Measurements from ENCODE around the gene ZBTB7C.

ZBTB7C gene

DNA sequence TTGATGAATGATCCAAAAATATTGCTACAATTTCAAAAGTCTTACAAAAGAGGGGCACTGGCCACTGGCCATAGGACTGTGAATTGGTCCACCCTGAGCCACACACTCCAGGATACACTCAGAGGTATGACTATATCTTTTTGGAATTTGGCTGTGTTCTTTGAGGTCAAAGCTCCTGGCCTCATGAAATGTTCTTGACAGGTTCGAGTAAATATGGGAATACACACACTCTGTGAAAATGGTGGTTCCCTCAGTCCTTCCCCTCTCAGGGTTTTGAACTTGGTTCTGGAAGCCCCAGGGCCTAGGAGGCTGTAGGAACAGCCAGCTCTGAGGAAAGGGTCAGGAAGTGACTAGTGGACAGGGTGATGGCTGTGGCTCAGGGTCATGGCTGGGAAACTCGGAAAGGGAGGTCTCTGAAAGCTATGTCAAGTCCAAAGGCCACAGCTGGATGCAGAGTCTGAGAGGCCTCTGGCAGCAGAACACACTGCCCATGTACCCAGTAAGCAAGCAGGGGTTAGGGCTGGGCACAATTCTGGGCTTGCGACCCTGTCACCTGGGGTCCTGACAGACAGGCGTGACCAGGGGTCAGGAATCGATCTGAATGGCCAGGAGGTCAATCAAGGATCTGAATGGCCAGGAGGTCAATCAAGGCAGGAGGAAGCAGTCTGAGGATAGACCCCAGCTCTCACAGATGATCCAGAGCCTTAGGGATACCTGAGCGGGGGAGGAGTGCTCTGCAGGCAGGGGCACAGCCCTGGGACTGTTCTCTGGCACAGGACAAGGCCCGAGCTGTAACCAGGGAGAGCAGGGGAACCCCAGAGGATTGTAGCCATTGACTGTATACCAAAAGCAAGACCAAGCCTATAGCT is 255.3 kb downstream of the ZBTB7C start:
- no peak for DNase-seq (ENCODE audit: extremely low read depth, low read depth)
- H3K4me3 ChIP-seq (replicated peaks; ENCODE audit: low read depth, low read length): no peak overlapping the region
- TF ChIP-seq, protein P1, sequence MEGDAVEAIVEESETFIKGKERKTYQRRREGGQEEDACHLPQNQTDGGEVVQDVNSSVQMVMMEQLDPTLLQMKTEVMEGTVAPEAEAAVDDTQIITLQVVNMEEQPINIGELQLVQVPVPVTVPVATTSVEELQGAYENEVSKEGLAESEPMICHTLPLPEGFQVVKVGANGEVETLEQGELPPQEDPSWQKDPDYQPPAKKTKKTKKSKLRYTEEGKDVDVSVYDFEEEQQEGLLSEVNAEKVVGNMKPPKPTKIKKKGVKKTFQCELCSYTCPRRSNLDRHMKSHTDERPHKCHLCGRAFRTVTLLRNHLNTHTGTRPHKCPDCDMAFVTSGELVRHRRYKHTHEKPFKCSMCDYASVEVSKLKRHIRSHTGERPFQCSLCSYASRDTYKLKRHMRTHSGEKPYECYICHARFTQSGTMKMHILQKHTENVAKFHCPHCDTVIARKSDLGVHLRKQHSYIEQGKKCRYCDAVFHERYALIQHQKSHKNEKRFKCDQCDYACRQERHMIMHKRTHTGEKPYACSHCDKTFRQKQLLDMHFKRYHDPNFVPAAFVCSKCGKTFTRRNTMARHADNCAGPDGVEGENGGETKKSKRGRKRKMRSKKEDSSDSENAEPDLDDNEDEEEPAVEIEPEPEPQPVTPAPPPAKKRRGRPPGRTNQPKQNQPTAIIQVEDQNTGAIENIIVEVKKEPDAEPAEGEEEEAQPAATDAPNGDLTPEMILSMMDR (IDR thresholded peaks at IDR 0.05; ENCODE audit: low read depth, low read length, missing control alignments): no peak

DNA sequence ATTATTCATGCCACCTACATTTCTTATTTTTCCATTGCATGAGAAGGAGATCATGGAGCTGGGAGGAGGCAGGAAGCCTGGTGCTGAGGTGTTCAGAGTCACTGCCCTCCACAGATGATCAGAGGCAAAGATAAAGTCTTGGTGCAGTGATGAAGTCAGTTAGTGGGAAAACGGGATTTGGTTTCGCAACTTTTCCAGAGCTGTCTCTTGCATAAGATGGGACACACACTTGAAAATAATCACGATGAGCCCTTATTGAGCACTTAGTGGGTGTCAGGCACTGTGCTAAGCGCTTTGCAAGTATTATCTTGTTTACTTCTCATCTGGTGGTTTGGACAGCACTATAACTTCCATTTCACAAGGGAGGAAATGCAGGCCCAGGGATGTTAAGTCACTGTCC is 256.6 kb downstream of the ZBTB7C start:
- H3K4me3 ChIP-seq (replicated peaks; ENCODE audit: low read depth, low read length): no peak overlapping the region
- no peak for DNase-seq (ENCODE audit: extremely low read depth, low read depth)
- TF ChIP-seq, protein P1 (IDR thresholded peaks at IDR 0.05; ENCODE audit: low read depth, low read length, missing control alignments): no peak

DNA sequence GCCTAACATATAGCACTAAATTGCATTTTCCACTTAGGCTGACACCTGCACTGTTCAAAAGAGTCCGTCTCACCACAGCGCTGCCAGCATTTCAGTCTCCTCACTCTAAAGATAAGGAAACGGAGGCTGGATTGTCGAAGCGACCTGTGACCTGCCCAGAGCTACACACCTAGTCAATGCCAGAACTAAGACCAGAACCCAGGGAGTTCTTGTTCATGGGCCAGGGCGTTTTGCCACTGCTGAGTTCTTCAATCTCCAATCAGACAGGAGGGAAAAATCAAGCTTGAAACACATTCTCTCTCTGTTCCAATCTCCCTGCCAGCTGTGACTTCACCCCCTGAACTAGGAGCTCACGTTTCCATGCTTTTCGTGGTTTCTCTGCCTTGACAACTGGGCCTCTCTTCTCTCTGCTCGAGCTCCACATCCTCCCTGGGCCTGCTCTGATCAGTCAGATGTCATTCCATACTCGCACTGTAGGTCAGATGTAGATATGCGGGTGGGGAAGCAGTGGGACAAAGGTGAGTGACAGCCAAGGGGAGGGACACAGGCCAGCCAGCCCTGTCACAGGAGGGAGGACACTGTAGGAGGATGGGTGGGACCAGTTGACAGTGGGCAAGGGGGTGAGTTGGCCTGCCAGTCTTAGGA is 257.6 kb downstream of the ZBTB7C start:
- TF ChIP-seq, protein P1 (IDR thresholded peaks at IDR 0.05; ENCODE audit: low read depth, low read length, missing control alignments): no peak
- no peak overlapping the region for H3K4me3 ChIP-seq (replicated peaks; ENCODE audit: low read depth, low read length)
- DNase-seq (ENCODE audit: extremely low read depth, low read depth): no peak

DNA sequence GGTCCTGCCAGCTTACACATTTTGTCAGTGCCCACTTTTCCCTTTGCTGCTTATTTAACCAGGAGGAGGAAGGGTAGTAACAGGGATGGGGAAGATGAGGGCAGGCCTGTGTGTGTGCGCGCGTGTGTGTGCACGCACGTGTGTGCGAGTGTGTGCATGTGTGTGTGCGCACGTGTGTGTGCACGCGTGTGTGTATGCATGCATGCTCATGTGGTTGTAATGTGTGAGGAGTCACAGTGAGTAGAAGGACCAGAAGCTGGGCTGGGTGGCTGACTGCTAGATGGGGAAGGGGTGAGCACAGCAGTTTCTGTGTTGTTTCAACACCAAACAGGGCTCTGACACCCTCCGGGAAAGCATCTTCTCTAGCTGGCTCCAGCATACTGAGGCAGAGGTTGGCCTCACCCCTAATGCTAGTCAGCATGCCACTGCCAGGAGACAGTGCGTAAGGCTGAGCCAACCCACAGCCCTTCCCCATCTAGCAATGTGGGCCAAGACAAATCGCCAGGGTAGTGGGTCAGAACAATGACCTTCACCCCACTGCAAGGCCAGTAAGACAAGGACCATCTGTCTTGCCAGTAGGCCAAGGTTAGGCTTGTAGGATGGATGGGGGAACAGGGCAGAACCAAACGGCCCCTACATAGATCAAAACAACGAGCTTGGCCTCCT is 260.0 kb downstream of the ZBTB7C start:
- TF ChIP-seq, protein P1 (IDR thresholded peaks at IDR 0.05; ENCODE audit: low read depth, low read length, missing control alignments): no peak
- no peak overlapping the region for H3K4me3 ChIP-seq (replicated peaks; ENCODE audit: low read depth, low read length)
- DNase-seq (ENCODE audit: extremely low read depth, low read depth): no peak

DNA sequence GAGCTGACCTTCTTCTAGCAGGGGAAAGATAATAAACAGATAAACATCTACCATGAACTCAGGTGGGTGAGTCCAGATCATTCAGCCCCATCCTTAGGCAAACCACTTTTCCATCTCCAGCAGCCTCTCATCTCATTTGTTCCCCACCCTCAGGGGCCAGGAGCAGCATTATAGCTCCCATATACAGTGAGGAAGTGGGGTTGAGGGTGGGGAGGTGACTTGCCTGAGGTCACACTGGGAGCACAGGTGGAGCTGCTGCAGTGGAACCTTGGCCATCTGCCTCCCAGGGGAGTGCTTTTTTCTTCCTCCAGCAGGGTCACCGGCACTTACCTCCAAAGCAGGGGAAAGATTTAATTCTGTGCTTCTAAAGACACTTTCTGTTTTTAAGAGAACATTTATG is 266.2 kb downstream of the ZBTB7C start:
- DNase-seq (ENCODE audit: extremely low read depth, low read depth): no peak
- no peak overlapping the region for H3K4me3 ChIP-seq (replicated peaks; ENCODE audit: low read depth, low read length)
- TF ChIP-seq, protein P1 (IDR thresholded peaks at IDR 0.05; ENCODE audit: low read depth, low read length, missing control alignments): no peak

DNA sequence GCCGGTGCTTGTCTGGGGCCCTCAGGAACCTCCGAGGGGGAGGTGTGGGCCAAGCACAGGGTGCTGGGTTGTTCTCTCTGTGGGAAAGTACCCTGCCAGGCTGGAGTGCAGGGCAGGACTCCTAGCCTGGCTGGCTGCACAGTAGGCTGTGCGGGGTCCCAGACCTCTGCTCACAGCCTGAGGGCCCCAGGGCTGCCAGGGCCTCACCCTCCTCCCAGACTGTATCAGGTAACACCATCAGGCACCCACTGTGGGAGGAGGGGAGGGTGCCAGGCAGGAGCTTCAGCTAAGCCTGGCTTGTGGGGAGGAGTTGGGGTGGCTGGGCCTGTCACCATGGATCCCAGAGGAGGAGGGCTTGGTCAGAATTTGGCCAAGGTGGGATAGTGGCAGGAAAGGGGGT is 266.8 kb downstream of the ZBTB7C start:
- no peak for DNase-seq (ENCODE audit: extremely low read depth, low read depth)
- no peak overlapping the region for H3K4me3 ChIP-seq (replicated peaks; ENCODE audit: low read depth, low read length)
- TF ChIP-seq, protein P1 (IDR thresholded peaks at IDR 0.05; ENCODE audit: low read depth, low read length, missing control alignments): no peak

Data from HFF-Myc (cell line).